Measurements from ENCODE around the gene DNMBP. TPM values are rescaled to one million over a fixed set of nuclear protein-coding genes. Genes with fewer than 3 reads are reported as not detected.

The DNMBP gene
- total and polyA plus RNA-seq, 2 donors (not counting 3 experiments of a cell fraction or from before 2014, with no cell fraction given), result 32.0 to 53.4 TPM

DNA sequence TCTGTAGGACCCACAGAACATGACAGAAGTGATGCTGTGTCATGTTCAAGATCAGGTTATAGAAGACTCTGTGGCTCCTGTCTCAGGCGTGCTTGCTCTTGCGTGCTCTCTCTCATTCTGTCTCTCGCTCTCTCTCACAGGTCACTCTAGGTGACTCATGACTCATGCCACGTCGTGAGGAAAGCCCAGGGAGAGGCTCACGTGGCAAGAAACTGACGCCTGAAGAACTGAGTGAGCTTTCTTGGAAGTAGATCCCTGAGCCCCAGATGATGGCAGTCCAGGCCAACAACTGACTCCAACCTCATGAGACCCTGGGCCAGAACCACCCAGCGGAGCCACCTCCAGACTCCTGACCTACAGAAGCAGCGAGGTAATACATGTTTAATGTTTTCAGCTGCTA, 103.3 kb downstream of the DNMBP start:
- DNase-seq (ENCODE audit: low read depth, low spot score), result peak; percentile 67
- Histone ChIP-seq H3K36me3 (ENCODE audit: control insufficient read depth in 2 of 2, extremely low read depth in 1 of 2, insufficient read depth in 2 of 2, low read length in 2 of 2) (peaks cover 39 to 46% of the 10 kb centered on the region in 2 experiments), H3K4me2 (ENCODE audit: insufficient read depth, low read length) (no peak overlapping the region), H3K9me3 (replicated peaks; ENCODE audit: control insufficient read depth, insufficient read depth, low read length) (no peaks in the 10 kb centered on the region), H4K20me1 (replicated peaks; ENCODE audit: control insufficient read depth, extremely low read depth, insufficient read depth, low read length) (no peaks in the 10 kb centered on the region), H3K27ac (ENCODE audit: insufficient read depth, low read depth, low read length) (peak overlapping the region; percentile 66), H3K4me1 (ENCODE audit: control insufficient read depth, extremely low read depth, insufficient read depth, low read length) (peaks cover 21% of the 10 kb centered on the region), H3K4me3 (replicated peaks in 1 of 3; ENCODE audit: insufficient read depth in 1 of 3, low read depth in 1 of 3, low read length in 3 of 3) (no peak overlapping the region), H3K9ac (replicated peaks; ENCODE audit: extremely low read depth, insufficient read depth, low read length) (peak overlapping the region; percentile 14), H2AFZ (ENCODE audit: low read depth, low read length) (no peak overlapping the region), H3K9me1 (replicated peaks; ENCODE audit: control insufficient read depth, extremely low read depth, insufficient read depth, low read length) (no peaks in the 10 kb centered on the region), H3K27me3 (ENCODE audit: control insufficient read depth in 2 of 2, insufficient read depth in 2 of 2, low read length in 2 of 2) (no peaks in the 10 kb centered on the region), H3K79me2 (ENCODE audit: control insufficient read depth, insufficient read depth, low read length) (peaks cover 70% of the 10 kb centered on the region)
- TF ChIP-seq EZH2 (IDR thresholded peaks at IDR 0.05; ENCODE audit: borderline replicate concordance, low read depth, low read length, severe bottlenecking) (no peak), FOS (IDR thresholded peaks at IDR 0.05; ENCODE audit: borderline replicate concordance, insufficient read depth, low read length) (peak; percentile 63), MYC (IDR thresholded peaks at IDR 0.05; ENCODE audit: low read depth, low read length) (peak; percentile 25), POLR2A (IDR thresholded peaks at IDR 0.05; ENCODE audit: low read depth, low read length) (no peak), POLR2AphosphoS5 (IDR thresholded peaks at IDR 0.05; ENCODE audit: insufficient read depth, low read depth, low read length) (peak; percentile 66), GATA2 (IDR thresholded peaks at IDR 0.05; ENCODE audit: insufficient read depth, insufficient read length, low read depth, low read length) (no peak), JUN (IDR thresholded peaks at IDR 0.05; ENCODE audit: borderline replicate concordance, insufficient read depth, insufficient read length, low read depth) (peak; percentile 35)
- TF ChIP-seq, protein P1, sequence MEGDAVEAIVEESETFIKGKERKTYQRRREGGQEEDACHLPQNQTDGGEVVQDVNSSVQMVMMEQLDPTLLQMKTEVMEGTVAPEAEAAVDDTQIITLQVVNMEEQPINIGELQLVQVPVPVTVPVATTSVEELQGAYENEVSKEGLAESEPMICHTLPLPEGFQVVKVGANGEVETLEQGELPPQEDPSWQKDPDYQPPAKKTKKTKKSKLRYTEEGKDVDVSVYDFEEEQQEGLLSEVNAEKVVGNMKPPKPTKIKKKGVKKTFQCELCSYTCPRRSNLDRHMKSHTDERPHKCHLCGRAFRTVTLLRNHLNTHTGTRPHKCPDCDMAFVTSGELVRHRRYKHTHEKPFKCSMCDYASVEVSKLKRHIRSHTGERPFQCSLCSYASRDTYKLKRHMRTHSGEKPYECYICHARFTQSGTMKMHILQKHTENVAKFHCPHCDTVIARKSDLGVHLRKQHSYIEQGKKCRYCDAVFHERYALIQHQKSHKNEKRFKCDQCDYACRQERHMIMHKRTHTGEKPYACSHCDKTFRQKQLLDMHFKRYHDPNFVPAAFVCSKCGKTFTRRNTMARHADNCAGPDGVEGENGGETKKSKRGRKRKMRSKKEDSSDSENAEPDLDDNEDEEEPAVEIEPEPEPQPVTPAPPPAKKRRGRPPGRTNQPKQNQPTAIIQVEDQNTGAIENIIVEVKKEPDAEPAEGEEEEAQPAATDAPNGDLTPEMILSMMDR (IDR thresholded peaks at IDR 0.05; ENCODE audit: extremely low read depth in 1 of 2, insufficient read depth in 1 of 2, low read depth in 1 of 2, low read length in 2 of 2), result peak; percentile 8 to 36
- TF ChIP-seq, protein P2, sequence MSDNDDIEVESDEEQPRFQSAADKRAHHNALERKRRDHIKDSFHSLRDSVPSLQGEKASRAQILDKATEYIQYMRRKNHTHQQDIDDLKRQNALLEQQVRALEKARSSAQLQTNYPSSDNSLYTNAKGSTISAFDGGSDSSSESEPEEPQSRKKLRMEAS (IDR thresholded peaks at IDR 0.05; ENCODE audit: insufficient read depth, insufficient read length), result no peak
- peak; percentile 95 for FAIRE-seq
- BruUV-seq (replicated peaks), result no TSS peak
- ChIA-PET CTCF (interaction anchor here (0.7 to 5.5 kb wide), 26 partner anchors 9 to 140 kb away, joined by 3 to 113 read pairs (median 5); partner anchors contain the start of gene DNMBP), POLR2A (interaction anchor here (0.8 kb wide), 1 partner anchor 26 kb away, joined by 3 read pairs; no protein-coding TSS in a partner anchor)
- dilution Hi-C loops (cut with MboI; ENCODE audit: extremely low pct_ligation_motif_present, low sequenced_read_pairs) (no loop called here), intact Hi-C loops (cut with micrococcal nuclease) (loop anchor here (1.0 to 2.0 kb wide), 5 partner anchors 20 to 140 kb away; no protein-coding TSS in a partner anchor)

All from endothelial cell of umbilical vein (primary cell).